Choroid plexus epithelial cell (primary cell): ENCODE measurements around the gene DYNC1H1.
"Not testable (repeated sequence)": the region's sequence is repeated elsewhere in the genome, so short reads cannot be mapped to it uniquely, and the experiment has no call there.

ENCODE experiments used
- DNase-seq: peaks from one replicate; pipeline ENCODE4 v3.0.0-alpha.2; 2010; ENCODE audit warnings: low read depth
- H3K4me3 ChIP-seq: 2 replicates; pipeline ENCODE4 v1.5.1; 2011; ENCODE audit warnings: low read depth, mild to moderate bottlenecking, control low read depth, low read length, moderate library complexity
- CTCF ChIP-seq: conservative IDR thresholded peaks from 2 replicates; pipeline ENCODE4 v1.5.1; 2011; ENCODE audit warnings: low read depth, mild to moderate bottlenecking, control low read depth, inconsistent platforms, low read length, moderate library complexity

The DYNC1H1 gene

GRCh38 chr14:101969481-101969880 is 5.1 kb downstream of the DYNC1H1 start:
- peak overlapping the region; percentile 8 for H3K4me3 ChIP-seq
- DNase-seq: no peak
- TF ChIP-seq CTCF: no peak

- no peak for DNase-seq
- TF ChIP-seq CTCF: no peak
- no peak overlapping the region for H3K4me3 ChIP-seq
These were observed 6.5 kb downstream of the DYNC1H1 start for GRCh38 chr14:101970830-101971400.

- not testable (repeated sequence) for DNase-seq, H3K4me3 ChIP-seq
These were observed 7.1 kb downstream of the DYNC1H1 start for GRCh38 chr14:101971458-101971857.

- H3K4me3 ChIP-seq: no peak overlapping the region
- no peak for TF ChIP-seq CTCF
- peak; percentile 99 for DNase-seq
These were observed 7.9 kb downstream of the DYNC1H1 start for GRCh38 chr14:101972126-101972866.

- H3K4me3 ChIP-seq: no peak overlapping the region
- no peak for TF ChIP-seq CTCF
- no peak for DNase-seq
These were observed 9.0 kb downstream of the DYNC1H1 start for GRCh38 chr14:101973356-101973755.

GRCh38 chr14:101975231-101975630 is 10.9 kb downstream of the DYNC1H1 start:
- DNase-seq: no peak
- H3K4me3 ChIP-seq: no peak overlapping the region
- no peak for TF ChIP-seq CTCF

- no peak overlapping the region for H3K4me3 ChIP-seq
- DNase-seq: peak; percentile 54
- TF ChIP-seq CTCF: no peak
These were observed 13.1 kb downstream of the DYNC1H1 start for GRCh38 chr14:101977311-101978071.
